Stimulated activated CD4-positive, alpha-beta T cell treated with anti-CD3 and anti-CD28 coated beads, Interleukin-15, amount 100 ng/mL, for 48 hours (primary cell): Measurements from ENCODE around the gene RBMS3.
"Not testable (repeated sequence)": the region's sequence is repeated elsewhere in the genome, so short reads cannot be mapped to it uniquely, and the experiment has no call there.

ENCODE experiments used
- DNase-seq, 2 donors: peaks; one replicate each; pipeline ENCODE4 v3.0.0-alpha.2; 2020; ENCODE audit warnings: low read depth in 2 of 2

RBMS3 gene

DNA sequence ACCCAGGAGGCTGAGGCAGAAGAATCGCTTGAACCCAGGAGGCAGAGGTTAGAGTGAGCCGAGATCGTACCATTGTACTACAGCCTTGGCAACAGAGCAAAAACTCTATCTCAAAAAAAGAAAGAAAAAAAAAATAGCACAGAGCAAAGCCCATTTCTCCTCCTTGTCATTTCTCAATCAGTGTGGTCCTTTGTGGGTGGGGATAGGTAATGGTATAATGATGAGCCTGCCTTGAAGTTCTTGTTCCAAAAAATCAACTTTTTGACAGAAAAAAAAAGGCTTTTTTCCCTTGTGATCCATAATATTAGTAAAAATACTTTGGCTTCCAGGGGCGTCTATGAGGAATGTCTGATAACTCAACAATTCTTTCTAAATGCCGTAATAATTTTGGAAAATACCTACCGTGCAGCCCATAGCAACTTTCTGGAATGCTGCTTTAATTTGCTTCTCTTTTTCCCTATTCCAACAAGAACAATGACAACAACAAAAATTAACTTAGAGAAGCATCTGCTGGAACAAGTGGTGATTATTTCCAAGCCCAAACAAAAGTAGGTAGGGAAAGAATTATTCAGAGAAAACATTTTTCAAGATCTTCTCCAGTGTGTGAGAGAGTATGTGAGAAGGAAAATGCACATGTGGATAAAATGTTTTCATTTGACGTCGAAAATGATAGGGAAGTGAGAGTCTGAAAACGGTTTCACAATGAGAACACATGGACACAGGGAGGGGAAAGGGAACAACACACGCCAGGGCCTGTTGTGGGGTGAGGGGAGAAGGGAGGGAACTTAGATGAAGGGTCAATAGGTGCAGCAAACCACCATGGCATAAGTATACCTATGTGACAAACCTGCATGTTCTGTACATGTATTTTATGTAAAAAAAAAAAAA lies 337.8 kb downstream of the RBMS3 start:
- DNase-seq = no peak

DNA sequence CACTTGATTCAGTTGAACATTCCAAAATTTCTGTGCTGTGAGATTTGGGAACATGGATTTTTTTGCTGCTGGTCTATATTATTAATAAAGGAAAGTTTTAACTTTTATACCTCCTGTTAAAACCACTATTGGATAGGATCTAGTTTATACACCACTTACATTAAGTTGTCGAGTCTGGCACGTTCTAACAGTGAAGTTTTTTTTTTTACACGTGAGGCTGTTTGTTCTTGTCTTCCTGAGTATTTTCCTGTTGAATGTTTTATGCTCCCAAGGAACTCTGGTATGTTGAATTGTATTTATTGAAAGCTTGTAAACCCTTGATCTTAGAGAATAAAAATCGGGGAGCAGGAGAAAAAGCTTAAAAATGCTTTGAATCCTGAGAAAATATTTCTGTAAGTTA lies 338.8 kb downstream of the RBMS3 start:
- DNase-seq = no peak

DNA sequence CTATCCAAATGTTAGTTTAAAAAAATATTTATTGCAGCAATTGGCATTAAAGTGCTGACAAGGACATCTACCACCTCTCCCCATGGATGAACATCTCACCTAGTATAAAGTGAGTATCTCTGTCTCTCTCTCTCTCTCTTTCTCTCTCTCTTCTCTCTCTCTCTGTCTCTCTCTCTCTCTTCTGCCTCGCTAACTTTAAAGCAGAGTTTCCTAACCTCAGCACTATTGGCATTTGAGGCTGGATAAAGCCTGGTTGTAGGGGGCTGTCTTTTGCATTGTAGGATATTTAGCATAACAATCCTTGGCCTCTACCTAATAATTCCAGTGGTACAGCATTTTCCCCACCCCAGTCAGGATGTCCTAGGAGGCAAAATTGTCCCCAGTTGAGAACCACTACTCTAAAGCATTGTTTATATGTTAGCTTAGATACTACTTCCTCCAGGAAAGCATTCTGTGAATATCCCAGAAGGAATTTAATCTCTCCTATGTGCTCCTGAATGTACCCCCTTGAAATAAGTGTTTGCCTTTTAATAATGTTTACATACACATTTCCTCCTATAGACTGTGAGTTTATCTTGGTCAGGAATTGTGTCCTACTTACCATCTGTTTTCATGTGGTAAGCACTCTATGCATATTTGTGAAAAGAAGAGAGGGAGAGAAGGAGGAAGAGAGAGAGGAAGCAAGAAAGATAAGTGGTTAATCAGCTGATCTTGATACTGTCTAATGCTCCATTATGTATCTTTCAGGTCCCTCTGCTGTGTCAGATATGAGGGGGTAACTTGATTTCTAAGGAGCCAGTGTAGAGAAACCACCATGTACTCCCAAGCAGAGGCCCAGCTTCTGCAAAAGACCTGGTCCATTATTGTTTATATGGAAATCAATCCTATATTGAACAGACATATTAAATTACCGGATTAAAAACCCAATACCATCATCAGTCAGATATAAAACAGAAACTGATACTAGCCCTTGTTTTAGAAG lies 346.6 kb downstream of the RBMS3 start:
- no peak for DNase-seq

DNA sequence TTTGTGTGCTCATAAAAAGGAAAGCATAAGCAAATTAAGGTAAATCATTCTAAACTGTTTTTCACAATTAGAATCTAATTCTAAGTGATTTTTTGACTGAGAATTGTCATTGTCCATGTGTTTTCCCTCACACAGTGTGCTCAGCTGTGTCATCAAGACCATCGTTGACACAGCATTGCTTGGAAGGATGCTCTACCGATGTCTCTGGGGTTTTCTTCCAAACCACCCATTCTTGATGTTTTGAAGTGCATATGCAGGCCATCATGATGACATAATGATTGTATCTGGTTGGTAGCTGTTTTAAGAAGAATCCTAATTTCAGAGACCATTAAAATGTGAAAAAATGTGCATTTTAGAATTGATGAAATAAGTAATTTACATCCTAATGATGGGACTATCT lies 347.9 kb downstream of the RBMS3 start:
- DNase-seq = no peak

DNA sequence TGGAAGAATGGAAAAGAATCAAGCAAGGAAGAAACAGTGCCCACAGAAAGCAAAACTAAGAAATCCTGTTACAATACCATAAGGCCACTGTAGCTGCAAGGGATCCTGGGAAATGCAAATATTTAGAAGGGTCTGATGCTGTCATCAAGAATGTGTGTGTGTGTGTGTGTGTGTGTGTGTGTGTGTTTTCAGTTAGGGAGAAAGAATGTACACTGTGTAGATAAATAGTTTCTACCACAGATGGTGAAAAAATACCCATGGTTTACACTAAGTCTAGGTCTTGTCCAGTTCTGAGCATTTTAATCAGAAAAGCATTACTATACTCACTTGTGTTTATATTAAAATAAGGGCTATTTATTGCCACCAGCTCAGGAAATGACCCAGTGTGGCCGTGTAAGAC lies 355.0 kb downstream of the RBMS3 start:
- no peak for DNase-seq

DNA sequence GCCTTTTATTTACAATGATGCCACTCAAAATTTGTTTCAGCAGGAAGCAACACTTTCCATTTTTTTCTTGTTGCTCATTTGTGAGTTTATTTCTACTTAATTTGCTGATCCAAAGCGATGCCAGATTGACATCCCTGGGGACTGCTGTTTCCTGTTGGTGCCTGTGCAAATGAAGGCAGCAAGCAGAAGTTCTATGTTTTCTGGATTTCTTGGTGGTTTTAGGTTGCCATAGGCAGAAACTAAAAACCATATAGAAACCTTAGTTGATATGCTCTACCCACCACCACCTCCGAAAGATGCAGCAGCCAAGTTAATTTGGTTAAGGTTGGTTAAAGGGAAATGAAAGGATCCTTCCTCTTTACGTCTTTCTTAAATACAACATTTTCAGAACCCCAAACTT lies 356.2 kb downstream of the RBMS3 start:
- no peak for DNase-seq

DNA sequence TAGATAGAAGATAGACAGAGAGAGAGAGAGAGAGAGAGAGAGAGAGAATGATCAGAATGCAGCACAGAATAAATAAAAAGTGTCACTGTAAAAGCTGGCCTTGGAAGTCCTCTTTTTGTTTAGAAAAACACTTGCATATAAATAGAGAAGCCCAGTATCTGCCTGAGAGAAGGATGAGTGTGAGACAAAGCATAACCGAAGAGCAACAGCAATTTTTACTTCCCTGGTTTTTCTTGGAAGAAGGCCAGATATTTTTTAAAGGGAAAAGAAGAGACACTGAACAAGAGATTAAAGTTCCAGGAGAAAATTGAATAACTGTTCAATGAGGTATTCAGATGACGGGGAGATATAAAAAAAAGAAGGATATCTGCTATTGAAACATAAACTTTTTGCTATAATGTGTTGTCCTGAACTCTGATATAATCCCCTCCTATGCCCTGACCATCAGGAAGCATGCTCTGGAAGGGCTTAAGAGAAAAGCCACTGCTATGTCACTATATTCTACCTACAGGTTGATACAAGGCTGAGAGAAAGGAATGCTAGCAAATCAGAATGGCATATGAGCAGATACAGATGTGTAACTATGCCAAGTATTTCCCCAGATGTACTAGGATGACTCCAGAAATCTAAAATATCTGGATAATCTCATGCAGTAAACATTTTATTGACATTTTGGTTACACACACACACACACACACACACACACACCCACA lies 358.9 kb downstream of the RBMS3 start:
- DNase-seq = no peak

DNA sequence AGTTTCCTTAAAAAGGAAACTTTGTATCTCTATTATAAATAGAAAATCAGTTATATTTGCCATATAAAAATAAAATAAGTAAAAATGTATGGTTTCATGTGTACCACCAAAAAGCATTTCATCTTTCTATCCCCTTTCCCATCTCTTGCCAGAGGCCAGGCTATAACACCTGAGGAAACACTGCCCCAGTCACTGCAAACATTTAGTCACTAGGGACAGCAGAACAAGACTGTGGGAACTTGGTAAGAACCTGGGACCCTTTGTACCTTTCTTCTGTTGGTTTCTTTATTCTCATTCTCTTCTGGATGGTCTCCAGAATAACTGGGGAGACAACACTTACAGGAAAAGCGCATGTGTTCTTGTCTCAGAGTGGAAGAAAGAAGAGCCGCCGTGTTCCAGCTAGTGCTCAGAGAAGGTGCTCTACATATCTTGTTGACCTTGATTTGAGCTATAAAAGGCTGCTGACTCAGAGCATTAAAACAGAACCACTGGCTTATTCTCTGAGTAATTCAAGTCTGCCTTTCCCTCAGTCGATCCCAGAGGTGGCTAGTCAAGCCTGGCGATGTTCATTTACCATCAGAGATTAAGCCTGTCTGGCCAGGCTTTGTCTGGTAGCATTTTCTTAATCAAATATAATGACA lies 361.6 kb downstream of the RBMS3 start:
- no peak for DNase-seq

DNA sequence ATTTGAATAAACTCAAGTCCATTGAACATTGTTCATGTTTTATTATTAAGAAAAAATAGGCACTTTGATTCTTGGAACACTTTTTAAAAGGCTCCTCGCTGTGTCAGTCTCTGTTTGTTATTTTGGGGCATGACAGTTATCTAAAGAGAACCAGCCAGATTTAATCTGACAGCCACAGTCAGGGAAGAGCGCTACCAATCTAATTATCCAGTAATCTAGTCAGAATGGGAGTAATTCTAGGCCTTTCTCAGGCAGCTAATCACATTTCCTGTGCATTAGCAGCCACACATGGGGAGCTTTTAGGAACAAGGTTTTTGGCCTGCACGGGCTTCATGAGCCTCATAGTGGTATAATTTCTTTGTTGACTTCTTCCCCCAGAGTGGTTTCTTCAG lies 362.2 kb downstream of the RBMS3 start:
- no peak for DNase-seq

DNA sequence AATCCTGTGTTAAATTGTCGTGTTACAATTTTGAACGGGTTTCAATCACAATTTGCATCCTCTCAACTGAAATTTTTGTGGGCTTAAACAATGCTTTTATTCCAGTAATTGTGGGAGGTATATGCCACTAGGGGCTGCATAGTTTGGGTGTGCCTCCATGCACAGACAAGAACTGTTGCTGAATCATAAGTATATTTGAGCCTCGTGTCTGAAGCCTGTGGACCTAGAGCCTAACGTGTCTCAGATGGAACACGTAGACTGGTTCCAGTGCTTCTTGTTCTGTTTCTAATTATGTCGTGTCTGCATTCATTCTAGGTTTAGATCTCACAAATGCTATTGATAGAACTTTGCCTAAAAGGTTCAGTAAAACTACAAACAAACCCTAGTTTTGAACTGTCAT lies 363.4 kb downstream of the RBMS3 start:
- no peak for DNase-seq

DNA sequence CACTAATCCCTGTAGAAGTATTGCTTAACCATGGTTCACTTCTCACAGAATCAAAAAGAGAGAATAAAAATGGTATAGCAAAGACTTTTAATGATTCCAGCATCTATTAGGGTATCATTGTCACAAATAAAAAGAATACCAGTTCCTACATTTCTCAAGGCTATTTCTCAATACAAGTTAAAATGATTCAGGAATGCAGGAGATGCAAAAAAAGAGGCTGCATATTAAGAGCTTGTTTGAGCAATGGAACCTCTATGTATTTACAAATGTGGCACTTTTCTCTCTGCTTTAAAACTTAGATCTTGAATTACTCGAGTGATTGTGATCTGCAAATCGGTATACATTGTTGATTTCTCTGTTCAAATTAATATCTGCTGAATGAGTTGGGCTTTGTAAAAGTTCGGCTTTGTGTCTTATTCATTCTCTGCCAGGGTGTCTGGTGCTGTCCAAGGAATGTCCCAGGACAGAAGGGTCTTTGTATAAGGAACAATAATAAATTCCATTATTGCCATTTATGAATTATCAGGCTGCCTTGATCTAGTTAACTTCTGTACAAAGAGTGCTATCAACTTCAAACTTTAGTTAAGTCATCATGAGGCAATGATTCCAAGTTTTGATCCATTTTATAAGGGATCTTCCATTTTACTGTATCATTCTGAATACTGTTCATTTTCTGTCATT lies 364.2 kb downstream of the RBMS3 start:
- DNase-seq = no peak

DNA sequence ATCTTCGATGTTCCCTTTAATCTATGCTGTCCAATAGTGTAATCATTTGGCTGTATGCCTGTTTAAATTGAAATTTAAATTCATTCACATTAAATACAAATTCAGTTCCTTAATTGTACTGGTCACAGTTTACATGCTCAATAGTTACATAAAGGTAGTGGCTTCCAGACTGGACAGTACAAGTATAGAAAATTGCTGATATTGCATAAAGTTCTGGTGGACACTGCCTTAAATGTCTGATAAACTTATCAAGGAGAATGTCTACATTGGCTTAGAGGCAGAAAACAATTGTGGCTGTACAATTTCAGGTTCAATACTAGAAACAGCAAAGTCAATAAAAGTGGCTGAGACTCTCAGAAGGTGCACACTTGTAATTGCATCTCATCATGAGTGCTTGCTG lies 365.2 kb downstream of the RBMS3 start:
- DNase-seq = no peak

DNA sequence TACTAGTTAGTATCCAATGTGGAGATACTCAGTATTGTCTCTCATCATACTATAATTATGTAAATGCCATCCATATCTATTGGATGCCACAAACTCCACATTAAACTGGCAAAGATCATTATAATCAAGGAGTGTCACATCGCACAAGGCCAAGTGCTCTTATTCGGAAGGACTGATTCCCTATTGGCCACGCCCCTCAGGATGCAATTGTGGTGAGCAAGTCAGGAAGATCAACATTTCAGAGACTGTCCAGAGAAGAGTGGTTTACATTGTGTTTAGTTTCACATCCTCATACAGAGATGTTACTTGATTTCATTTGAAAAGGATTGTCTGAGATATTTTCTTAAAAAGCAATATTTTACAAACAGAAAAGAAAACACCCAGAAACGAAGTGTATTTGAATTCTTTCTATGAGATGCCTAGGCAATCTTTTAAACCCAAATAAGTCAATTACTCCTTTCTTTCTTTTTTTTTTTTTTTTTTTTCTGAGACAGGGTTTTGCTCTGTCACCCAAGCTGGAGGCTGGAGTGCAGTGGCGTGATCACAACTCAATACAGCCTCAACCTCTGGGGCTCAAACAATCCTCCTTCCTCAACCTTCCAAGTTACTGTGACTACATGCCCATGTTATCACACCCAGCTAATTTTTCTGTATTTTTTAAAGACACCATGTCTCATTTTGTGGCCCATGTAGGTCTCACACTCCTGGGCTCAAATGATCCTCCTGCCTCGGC lies 369.1 kb downstream of the RBMS3 start:
- DNase-seq = no peak

DNA sequence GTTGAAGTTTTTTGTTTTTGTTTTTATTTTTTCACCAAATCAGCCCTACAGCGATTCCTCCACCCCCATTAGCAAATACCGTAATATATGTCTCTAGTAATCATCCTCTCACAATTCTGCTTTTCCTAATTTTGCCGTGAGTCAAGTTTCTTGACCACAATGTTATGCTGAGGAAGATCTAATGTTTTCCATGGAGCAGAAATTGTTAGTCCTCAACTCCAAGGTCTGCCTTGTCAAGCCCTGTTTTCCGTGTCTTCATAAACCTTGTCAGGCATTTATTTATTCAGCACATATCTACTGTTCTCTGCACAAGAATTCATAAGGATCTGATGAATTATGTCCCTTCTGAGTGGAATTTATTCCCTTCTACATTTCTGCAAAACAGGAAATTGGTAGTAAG lies 372.8 kb downstream of the RBMS3 start:
- no peak for DNase-seq

DNA sequence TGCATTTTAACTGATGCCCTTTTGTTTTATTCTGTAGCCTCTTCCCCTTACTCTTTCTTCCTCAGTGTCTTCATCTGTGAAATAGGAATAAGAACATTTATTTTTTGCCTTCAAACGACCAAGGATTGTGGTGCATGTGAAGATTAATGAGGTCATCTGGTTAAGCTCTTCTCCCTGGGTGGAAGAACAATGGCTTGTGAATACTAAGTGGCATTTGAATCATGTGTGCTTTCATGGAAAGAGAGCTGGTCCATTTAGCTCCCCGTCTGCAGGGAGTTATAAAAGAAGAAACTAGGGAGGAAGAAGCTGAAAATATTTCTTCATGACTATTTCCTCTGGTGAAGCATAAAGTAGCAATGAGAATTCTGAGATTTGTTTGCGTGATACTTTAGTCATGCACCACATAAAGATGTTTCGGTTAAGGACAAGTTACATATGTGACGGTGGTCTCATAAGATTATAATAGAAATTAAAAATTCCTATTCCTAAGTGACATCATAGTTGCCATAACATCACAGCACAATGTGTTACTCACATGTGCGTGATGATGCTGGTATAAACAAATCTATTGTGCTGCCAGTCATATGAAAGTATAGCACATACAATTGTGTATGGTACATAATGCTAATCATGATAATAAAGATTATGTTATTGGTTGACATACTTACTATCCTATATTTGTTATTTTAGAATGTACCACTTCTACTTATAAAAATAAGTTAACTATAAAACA lies 374.3 kb downstream of the RBMS3 start:
- no peak for DNase-seq

DNA sequence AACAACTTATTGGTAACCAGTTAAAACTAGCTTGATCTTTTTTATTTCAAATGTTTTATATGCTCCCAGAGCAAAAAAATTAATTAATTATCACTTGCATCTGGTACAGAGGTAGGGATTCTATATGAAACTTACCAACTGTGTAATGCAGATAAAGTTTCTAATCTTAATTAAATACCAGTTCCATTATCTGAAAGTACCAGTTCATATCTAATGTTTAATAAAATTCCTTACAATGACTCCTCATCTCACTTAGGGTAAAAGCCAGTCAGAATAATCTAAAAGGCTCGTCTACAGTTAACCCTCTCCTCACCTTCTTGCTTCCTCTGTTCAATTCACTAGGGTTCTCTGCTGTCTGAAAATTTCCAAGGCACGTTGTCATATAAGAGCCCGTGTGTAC lies 384.8 kb downstream of the RBMS3 start:
- DNase-seq = no peak

DNA sequence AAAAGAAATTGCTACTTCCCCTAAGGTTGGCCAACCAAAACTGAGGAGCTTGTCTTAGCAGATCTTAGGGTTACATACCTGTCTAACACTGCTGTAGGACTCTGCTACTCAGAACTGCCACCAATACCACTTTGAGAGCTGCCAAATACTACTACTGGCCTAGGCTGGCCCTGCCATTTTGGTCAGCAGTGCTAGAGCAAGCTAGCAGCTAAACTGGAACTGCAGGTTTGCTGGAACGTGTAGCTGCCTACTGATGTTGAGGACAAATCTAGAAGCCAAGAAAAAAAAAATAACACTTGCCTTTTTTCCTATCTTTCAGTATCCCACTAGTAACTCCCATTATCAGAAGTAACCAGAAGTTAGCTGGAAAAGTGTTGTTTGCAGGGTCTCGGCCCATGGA lies 387.4 kb downstream of the RBMS3 start:
- DNase-seq = no peak

DNA sequence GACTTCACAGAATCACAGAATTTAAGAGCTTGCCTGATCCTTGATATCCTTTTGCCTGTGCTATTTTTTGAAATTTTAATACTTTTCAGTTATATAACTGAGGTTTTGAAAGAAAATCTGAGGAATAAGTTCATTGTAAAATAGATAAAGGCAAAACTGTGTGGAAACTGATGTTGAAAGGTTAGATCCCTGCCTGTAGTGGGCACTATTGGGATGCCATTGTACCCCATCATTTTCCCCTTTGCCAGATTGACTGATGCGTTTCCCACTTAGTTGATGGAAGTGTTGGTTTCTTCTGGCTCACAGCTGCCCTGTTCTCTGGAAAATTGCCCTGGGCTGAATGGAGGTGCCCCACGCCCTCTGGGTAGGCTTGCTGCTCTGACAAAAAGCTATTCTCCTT lies 387.9 kb downstream of the RBMS3 start:
- DNase-seq = no peak

DNA sequence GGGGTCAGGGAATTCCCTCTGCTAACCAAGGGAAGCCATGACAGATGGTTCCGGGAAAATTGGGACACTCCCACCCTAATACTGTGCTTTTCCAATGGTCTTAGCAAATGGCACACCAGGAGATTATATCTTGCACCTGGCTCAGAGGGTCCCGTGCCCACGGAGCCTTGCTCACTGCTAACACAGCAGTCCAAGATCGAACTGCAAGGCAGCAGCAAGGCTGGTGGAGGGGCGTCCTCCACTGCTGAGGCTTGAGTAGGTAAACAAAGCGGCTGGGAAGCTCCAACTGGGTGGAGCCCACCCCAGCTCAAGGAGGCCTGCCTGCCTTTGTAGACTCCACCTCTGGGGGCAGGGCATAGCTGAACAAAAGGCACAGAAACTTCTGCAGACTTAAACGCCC lies 389.6 kb downstream of the RBMS3 start:
- DNase-seq = not testable (repeated sequence)

DNA sequence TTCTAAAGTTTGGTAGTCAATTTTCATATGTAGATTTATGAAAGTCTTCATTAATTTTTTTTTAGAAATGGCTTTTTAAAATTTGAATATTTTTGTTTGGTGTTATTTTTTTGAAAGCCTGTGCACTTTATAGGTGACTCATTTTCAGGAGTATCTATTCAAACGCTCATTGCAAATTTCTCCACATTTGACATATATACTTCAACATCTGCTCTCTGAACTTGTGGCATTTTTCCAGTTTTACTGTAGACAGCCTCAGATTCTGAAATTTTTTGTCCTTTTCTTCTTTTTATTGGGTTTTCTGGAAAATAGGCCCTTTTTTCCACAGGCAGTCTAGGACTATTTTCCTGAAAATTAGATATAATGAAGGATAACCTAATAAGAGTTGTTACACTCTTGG lies 396.6 kb downstream of the RBMS3 start:
- DNase-seq = no peak
